ENCODE results near the gene CKAP5.
"Not testable (repeated sequence)": the region's sequence is repeated elsewhere in the genome, so short reads cannot be mapped to it uniquely, and the experiment has no call there.

The CKAP5 gene

GRCh38 chr11:46850829-46851380 lies 4.8 kb upstream of the CKAP5 start:
- no peak for DNase-seq

GRCh38 chr11:46849631-46850030 lies 3.6 kb upstream of the CKAP5 start:
- DNase-seq = no peak

GRCh38 chr11:46846510-46846830 lies 390 bp upstream of the CKAP5 start:
- DNase-seq = peak in 1 of 2 experiments; percentile 36

- no peak for DNase-seq
Measured at GRCh38 chr11:46845440-46845739, 690 bp downstream of the CKAP5 start.

GRCh38 chr11:46840116-46840515 lies 6.0 kb downstream of the CKAP5 start:
- DNase-seq = no peak

GRCh38 chr11:46838501-46838900 lies 7.6 kb downstream of the CKAP5 start:
- no peak for DNase-seq

- DNase-seq = no peak
Measured at GRCh38 chr11:46837860-46838259, 8.2 kb downstream of the CKAP5 start.

GRCh38 chr11:46836870-46837269 lies 9.2 kb downstream of the CKAP5 start:
- no peak for DNase-seq

GRCh38 chr11:46836431-46836830 lies 9.6 kb downstream of the CKAP5 start:
- no peak for DNase-seq

- DNase-seq = no peak
Measured at GRCh38 chr11:46835897-46836296, 10.2 kb downstream of the CKAP5 start.

- no peak for DNase-seq
Measured at GRCh38 chr11:46834821-46835220, 11.3 kb downstream of the CKAP5 start.

- DNase-seq = no peak
Measured at GRCh38 chr11:46832511-46833214, 13.4 kb downstream of the CKAP5 start.

- DNase-seq = no peak
Measured at GRCh38 chr11:46827995-46828394, 18.1 kb downstream of the CKAP5 start.

- peak; percentile 52 to 80 for DNase-seq
Measured at GRCh38 chr11:46826310-46827044, 19.6 kb downstream of the CKAP5 start.

GRCh38 chr11:46808799-46809431 lies 37.2 kb downstream of the CKAP5 start:
- DNase-seq = peak in 1 of 2 experiments; percentile 5

GRCh38 chr11:46801694-46802470 lies 44.2 kb downstream of the CKAP5 start:
- DNase-seq = no peak

- DNase-seq = no peak
Measured at GRCh38 chr11:46800177-46800576, 45.9 kb downstream of the CKAP5 start.

GRCh38 chr11:46799725-46800124 lies 46.4 kb downstream of the CKAP5 start:
- DNase-seq = not testable (repeated sequence)

GRCh38 chr11:46778416-46778815 lies 67.7 kb downstream of the CKAP5 start:
- DNase-seq = no peak

GRCh38 chr11:46776878-46777277 lies 69.2 kb downstream of the CKAP5 start:
- DNase-seq = no peak

GRCh38 chr11:46769636-46770221 lies 76.4 kb downstream of the CKAP5 start:
- DNase-seq = no peak

- no peak for DNase-seq
Measured at GRCh38 chr11:46766656-46767055, 79.4 kb downstream of the CKAP5 start.

GRCh38 chr11:46762248-46762647 lies 83.8 kb downstream of the CKAP5 start:
- no peak for DNase-seq
